Loucy (cell line): ENCODE results near the gene PARD3B.

Experiments used
- H2AFZ ChIP-seq: fragments of 200-600 bp; sonication (generic); 2 replicates; pipeline ENCODE4 v1.6.0; 2016; ENCODE audit warnings: antibody characterized with exemption, mild to moderate bottlenecking, low read length, moderate library complexity
- H3F3A ChIP-seq: fragments of 200-600 bp; 2 replicates; pipeline ENCODE4 v1.6.0; 2016; ENCODE audit warnings: antibody characterized with exemption, low read depth, mild to moderate bottlenecking
- H3K27me3 ChIP-seq: fragments of 200-600 bp; sonication (generic); 2 replicates; pipeline ENCODE4 v1.6.1; 2014; ENCODE audit warnings: low read length, mild to moderate bottlenecking; ENCODE audit not compliant: insufficient read depth, poor library complexity, severe bottlenecking
- H3K36me3 ChIP-seq: fragments of 200-600 bp; sonication (generic); 2 replicates; pipeline ENCODE4 v1.6.1; 2016; ENCODE audit warnings: low read length; ENCODE audit not compliant: insufficient read depth
- H3K4me1 ChIP-seq: fragments of 200-600 bp; sonication (generic); 2 replicates; pipeline ENCODE4 v1.5.1; 2014; ENCODE audit warnings: low read length, mild to moderate bottlenecking; ENCODE audit not compliant: insufficient read depth, poor library complexity, severe bottlenecking
- H3K4me2 ChIP-seq: fragments of 200-600 bp; sonication (generic); 2 replicates; pipeline ENCODE4 v1.6.0; 2014; ENCODE audit warnings: antibody characterized with exemption, low read length, low read depth, mild to moderate bottlenecking; ENCODE audit not compliant: poor library complexity, severe bottlenecking
- H3K4me3 ChIP-seq: fragments of 200-600 bp; sonication (generic); 2 replicates; pipeline ENCODE4 v1.5.1; 2014; ENCODE audit warnings: low read length, mild to moderate bottlenecking, mixed read lengths; ENCODE audit not compliant: poor library complexity, severe bottlenecking
- H3K79me2 ChIP-seq: fragments of 200-600 bp; sonication (generic); 2 replicates; pipeline ENCODE4 v1.6.1; 2014; ENCODE audit warnings: low read length; ENCODE audit not compliant: insufficient read depth
- H3K9ac ChIP-seq: fragments of 200-600 bp; sonication (generic); 2 replicates; pipeline ENCODE4 v1.6.0; 2014; ENCODE audit warnings: mild to moderate bottlenecking, low read depth, low read length, moderate library complexity; ENCODE audit not compliant: poor library complexity, severe bottlenecking
- H3K9me2 ChIP-seq: fragments of 200-600 bp; sonication (generic); replicated peaks from 2 replicates; pipeline ENCODE4 v1.6.1; 2016; ENCODE audit warnings: low read depth, low read length, mixed read lengths
- H3K9me3 ChIP-seq: fragments of 200-600 bp; sonication (generic); 2 replicates; pipeline ENCODE4 v1.6.1; 2014; ENCODE audit warnings: mild to moderate bottlenecking, antibody characterized with exemption, low read length, low read depth; ENCODE audit not compliant: insufficient read depth
- H4K20me1 ChIP-seq: fragments of 200-600 bp; sonication (generic); 2 replicates; pipeline ENCODE4 v1.6.0; 2014; ENCODE audit warnings: antibody characterized with exemption, low read length, mild to moderate bottlenecking; ENCODE audit not compliant: insufficient read depth, poor library complexity, severe bottlenecking
- EZH2phosphoT487 ChIP-seq: fragments of 200-600 bp; IDR thresholded peaks from 2 replicates; pipeline ENCODE4 v1.6.1; 2018; ENCODE audit warnings: antibody characterized with exemption, mild to moderate bottlenecking, moderate library complexity, borderline replicate concordance
- TF ChIP-seq, protein P1 (sequence below): fragments of 200-600 bp; sonication (generic); conservative IDR thresholded peaks from 2 replicates; pipeline ENCODE4 v1.5.1; 2014; ENCODE audit warnings: mild to moderate bottlenecking, antibody characterized with exemption, low read length

PARD3B gene

DNA sequence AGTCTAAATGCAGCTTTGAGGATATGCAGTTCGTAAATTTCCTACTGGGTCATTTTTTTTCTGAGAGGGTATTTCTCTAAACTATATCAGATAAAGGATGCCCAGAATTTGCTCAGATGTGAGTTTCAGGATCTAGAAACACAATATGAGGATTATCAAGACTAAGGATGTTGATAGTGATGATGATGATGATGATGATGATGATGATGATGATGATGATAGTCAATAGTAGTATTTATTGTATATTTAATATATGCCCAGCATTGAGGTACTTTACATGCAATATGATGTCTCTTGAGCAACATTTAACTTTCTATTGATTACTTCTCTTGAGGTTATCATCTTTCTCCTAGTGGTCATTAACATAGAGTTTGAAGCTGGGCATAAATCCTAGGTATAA, 914.9 kb downstream of the PARD3B start:
- no peak for TF ChIP-seq EZH2phosphoT487
- TF ChIP-seq, protein P1, sequence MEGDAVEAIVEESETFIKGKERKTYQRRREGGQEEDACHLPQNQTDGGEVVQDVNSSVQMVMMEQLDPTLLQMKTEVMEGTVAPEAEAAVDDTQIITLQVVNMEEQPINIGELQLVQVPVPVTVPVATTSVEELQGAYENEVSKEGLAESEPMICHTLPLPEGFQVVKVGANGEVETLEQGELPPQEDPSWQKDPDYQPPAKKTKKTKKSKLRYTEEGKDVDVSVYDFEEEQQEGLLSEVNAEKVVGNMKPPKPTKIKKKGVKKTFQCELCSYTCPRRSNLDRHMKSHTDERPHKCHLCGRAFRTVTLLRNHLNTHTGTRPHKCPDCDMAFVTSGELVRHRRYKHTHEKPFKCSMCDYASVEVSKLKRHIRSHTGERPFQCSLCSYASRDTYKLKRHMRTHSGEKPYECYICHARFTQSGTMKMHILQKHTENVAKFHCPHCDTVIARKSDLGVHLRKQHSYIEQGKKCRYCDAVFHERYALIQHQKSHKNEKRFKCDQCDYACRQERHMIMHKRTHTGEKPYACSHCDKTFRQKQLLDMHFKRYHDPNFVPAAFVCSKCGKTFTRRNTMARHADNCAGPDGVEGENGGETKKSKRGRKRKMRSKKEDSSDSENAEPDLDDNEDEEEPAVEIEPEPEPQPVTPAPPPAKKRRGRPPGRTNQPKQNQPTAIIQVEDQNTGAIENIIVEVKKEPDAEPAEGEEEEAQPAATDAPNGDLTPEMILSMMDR = no peak
- H3K4me3 ChIP-seq = no peak overlapping the region
- H3K9me3 ChIP-seq = no peaks in the 10 kb centered on the region
- H3K4me2 ChIP-seq = no peak overlapping the region
- H3K79me2 ChIP-seq = no peaks in the 10 kb centered on the region
- no peaks in the 10 kb centered on the region for H3K9me2 ChIP-seq
- no peak overlapping the region for H2AFZ ChIP-seq
- no peak overlapping the region for H3K9ac ChIP-seq
- no peaks in the 10 kb centered on the region for H3K27me3 ChIP-seq
- no peaks in the 10 kb centered on the region for H3F3A ChIP-seq
- no peaks in the 10 kb centered on the region for H3K4me1 ChIP-seq
- H4K20me1 ChIP-seq = no peaks in the 10 kb centered on the region
- H3K36me3 ChIP-seq = no peaks in the 10 kb centered on the region

DNA sequence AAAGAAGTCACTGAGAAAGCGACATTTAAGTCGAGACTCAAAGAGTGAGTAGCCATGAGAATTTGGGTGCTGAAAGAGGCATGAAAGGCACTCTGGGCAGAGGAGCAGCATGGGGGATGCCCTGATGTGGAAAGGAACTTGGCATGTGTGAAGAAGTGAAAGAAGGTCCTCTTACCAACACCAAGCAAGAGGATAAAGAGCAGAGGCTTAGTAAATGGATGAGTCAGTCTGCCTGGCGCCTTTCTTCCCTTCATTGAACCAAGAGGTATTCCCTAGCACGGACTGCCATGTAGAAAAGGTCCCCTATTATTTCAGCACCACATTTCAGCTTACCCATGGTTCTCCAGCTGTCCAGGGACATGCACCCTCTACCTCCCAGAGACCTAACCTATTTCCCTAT, 915.9 kb downstream of the PARD3B start:
- Histone ChIP-seq H3K27me3 (no peaks in the 10 kb centered on the region), H2AFZ (no peak overlapping the region), H3K9me3 (no peaks in the 10 kb centered on the region), H3K4me2 (no peak overlapping the region), H3K9me2 (no peaks in the 10 kb centered on the region), H3K36me3 (no peaks in the 10 kb centered on the region), H3K4me1 (no peaks in the 10 kb centered on the region), H3K79me2 (no peaks in the 10 kb centered on the region), H3K4me3 (no peak overlapping the region), H3K9ac (no peak overlapping the region), H3F3A (no peaks in the 10 kb centered on the region), H4K20me1 (no peaks in the 10 kb centered on the region)
- TF ChIP-seq, protein P1 = no peak
- TF ChIP-seq EZH2phosphoT487 = no peak

DNA sequence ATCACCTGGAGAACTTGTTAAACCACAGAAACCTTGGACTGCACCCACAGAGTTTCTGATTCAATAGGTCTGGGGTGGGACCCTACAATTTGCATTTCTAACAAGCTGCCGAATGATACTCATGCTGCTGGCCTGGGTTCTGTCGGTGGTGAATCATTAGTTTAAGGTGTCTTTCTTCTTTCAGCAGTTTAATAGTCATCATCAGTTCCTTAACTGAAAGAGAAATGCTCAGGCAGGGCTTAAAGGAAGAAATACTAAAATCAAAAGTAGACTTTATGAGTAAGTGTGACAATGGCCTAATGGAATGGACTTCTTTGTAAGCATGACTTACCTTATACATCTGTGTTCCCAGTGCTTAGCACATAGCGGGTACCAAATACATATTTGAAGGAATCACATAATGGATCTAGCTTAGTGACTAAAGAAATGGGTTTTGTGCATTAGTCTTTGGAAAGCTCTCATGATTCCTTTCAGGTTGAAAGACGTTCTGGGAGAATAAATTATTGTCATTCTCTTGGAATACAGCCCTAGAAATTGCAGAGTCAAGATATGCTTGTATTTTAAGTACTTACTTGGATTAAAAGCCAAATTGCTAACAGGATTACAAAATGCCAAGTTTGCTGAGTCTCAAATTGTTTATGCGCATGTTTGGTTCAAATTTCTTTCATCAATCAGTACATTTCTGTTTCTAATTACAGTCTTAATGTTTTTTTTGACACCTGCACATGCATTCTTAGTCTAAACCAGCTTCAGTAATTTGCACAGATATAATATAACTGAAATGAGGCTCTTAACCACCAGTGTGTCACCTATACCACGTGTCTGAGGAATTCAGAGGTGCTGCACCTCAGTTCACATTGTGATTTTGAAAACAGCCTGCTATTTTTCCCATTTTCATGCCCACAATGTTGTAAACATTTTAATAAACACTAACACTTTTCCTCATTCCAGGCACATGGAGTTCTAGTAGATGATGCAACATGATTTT, 916.7 kb downstream of the PARD3B start:
- no peaks in the 10 kb centered on the region for H3K36me3 ChIP-seq
- no peak overlapping the region for H3K4me3 ChIP-seq
- no peaks in the 10 kb centered on the region for H3K27me3 ChIP-seq
- no peak overlapping the region for H3K4me2 ChIP-seq
- H3K9me2 ChIP-seq = no peaks in the 10 kb centered on the region
- H2AFZ ChIP-seq = no peak overlapping the region
- no peaks in the 10 kb centered on the region for H3K79me2 ChIP-seq
- TF ChIP-seq EZH2phosphoT487 = no peak
- TF ChIP-seq, protein P1 = no peak
- no peaks in the 10 kb centered on the region for H3F3A ChIP-seq
- no peaks in the 10 kb centered on the region for H3K4me1 ChIP-seq
- H4K20me1 ChIP-seq = no peaks in the 10 kb centered on the region
- no peaks in the 10 kb centered on the region for H3K9me3 ChIP-seq
- no peak overlapping the region for H3K9ac ChIP-seq
